ENCODE results near the gene SYNRG. TPM values are rescaled to one million over a fixed set of nuclear protein-coding genes. Genes with fewer than 3 reads are reported as not detected.
A peak's percentile ranks its signal among the peaks of the same experiment; 100 is the strongest.

SYNRG gene
- polyA plus RNA-seq, 1 of the 3 experiments (the other 2 are of a cell fraction), result 8.9 TPM

- TF ChIP-seq RXRA (IDR thresholded peaks at IDR 0.05; ENCODE audit: borderline replicate concordance, low read depth), result no peak
- TF ChIP-seq JUND (IDR thresholded peaks at IDR 0.05), result peak; percentile 32; the same call in 1 of the 2 replicates
- TF ChIP-seq CHD2 (IDR thresholded peaks at IDR 0.05; ENCODE audit: low read length, partially characterized antibody), result no peak
- DNase-seq, result no peak
- no peak overlapping the region for H3K9ac ChIP-seq
Observed at GRCh38 chr17:37516127-37516571, 93.1 kb downstream of the SYNRG start.

GRCh38 chr17:37513711-37514110, 95.5 kb downstream of the SYNRG start:
- TF ChIP-seq RAD21 (IDR thresholded peaks at IDR 0.05; ENCODE audit: low read length) (no peak), PBX3 (IDR thresholded peaks at IDR 0.05) (no peak), TEAD4 (IDR thresholded peaks at IDR 0.05; ENCODE audit: borderline replicate concordance, insufficient read depth) (no peak), CHD2 (IDR thresholded peaks at IDR 0.05; ENCODE audit: low read length, partially characterized antibody) (no peak), NRF1 (IDR thresholded peaks at IDR 0.05; ENCODE audit: low read depth, low read length) (no peak), GATA2 (CRISPR knock-in tag; IDR thresholded peaks at IDR 0.05) (no peak), NFIC (IDR thresholded peaks at IDR 0.05; ENCODE audit: borderline replicate concordance) (no peak), RXRA (IDR thresholded peaks at IDR 0.05; ENCODE audit: borderline replicate concordance, low read depth) (no peak), MEF2A (IDR thresholded peaks at IDR 0.05; ENCODE audit: borderline replicate concordance, low read depth) (no peak), MXI1 (IDR thresholded peaks at IDR 0.05; ENCODE audit: low read depth, low read length) (no peak), FOXM1 (IDR thresholded peaks at IDR 0.05; ENCODE audit: low read depth) (no peak), POLR2AphosphoS5 (IDR thresholded peaks at IDR 0.05; ENCODE audit: low read depth, low read length) (no peak), FOXJ3 (CRISPR knock-in tag; IDR thresholded peaks at IDR 0.05) (no peak)
- TF ChIP-seq, protein P1, sequence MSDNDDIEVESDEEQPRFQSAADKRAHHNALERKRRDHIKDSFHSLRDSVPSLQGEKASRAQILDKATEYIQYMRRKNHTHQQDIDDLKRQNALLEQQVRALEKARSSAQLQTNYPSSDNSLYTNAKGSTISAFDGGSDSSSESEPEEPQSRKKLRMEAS (IDR thresholded peaks at IDR 0.05; ENCODE audit: low read depth), result no peak
- TF ChIP-seq, protein P2, sequence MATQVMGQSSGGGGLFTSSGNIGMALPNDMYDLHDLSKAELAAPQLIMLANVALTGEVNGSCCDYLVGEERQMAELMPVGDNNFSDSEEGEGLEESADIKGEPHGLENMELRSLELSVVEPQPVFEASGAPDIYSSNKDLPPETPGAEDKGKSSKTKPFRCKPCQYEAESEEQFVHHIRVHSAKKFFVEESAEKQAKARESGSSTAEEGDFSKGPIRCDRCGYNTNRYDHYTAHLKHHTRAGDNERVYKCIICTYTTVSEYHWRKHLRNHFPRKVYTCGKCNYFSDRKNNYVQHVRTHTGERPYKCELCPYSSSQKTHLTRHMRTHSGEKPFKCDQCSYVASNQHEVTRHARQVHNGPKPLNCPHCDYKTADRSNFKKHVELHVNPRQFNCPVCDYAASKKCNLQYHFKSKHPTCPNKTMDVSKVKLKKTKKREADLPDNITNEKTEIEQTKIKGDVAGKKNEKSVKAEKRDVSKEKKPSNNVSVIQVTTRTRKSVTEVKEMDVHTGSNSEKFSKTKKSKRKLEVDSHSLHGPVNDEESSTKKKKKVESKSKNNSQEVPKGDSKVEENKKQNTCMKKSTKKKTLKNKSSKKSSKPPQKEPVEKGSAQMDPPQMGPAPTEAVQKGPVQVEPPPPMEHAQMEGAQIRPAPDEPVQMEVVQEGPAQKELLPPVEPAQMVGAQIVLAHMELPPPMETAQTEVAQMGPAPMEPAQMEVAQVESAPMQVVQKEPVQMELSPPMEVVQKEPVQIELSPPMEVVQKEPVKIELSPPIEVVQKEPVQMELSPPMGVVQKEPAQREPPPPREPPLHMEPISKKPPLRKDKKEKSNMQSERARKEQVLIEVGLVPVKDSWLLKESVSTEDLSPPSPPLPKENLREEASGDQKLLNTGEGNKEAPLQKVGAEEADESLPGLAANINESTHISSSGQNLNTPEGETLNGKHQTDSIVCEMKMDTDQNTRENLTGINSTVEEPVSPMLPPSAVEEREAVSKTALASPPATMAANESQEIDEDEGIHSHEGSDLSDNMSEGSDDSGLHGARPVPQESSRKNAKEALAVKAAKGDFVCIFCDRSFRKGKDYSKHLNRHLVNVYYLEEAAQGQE (IDR thresholded peaks at IDR 0.05; ENCODE audit: low read depth, low read length), result no peak
- TF ChIP-seq, protein P3, sequence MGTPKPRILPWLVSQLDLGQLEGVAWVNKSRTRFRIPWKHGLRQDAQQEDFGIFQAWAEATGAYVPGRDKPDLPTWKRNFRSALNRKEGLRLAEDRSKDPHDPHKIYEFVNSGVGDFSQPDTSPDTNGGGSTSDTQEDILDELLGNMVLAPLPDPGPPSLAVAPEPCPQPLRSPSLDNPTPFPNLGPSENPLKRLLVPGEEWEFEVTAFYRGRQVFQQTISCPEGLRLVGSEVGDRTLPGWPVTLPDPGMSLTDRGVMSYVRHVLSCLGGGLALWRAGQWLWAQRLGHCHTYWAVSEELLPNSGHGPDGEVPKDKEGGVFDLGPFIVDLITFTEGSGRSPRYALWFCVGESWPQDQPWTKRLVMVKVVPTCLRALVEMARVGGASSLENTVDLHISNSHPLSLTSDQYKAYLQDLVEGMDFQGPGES (IDR thresholded peaks at IDR 0.05; ENCODE audit: low read depth, low read length), result no peak
- TF ChIP-seq, protein P4, sequence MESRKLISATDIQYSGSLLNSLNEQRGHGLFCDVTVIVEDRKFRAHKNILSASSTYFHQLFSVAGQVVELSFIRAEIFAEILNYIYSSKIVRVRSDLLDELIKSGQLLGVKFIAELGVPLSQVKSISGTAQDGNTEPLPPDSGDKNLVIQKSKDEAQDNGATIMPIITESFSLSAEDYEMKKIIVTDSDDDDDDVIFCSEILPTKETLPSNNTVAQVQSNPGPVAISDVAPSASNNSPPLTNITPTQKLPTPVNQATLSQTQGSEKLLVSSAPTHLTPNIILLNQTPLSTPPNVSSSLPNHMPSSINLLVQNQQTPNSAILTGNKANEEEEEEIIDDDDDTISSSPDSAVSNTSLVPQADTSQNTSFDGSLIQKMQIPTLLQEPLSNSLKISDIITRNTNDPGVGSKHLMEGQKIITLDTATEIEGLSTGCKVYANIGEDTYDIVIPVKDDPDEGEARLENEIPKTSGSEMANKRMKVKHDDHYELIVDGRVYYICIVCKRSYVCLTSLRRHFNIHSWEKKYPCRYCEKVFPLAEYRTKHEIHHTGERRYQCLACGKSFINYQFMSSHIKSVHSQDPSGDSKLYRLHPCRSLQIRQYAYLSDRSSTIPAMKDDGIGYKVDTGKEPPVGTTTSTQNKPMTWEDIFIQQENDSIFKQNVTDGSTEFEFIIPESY (IDR thresholded peaks at IDR 0.05; ENCODE audit: borderline replicate concordance, low read depth), result no peak
- Histone ChIP-seq H3K27me3 (ENCODE audit: insufficient read depth) (no peaks in the 10 kb centered on the region), H3K9ac (no peak overlapping the region), H3K4me1 (ENCODE audit: control insufficient read depth in 1 of 2, insufficient read depth in 2 of 2, low read depth in 1 of 2, low read length in 1 of 2) (peaks cover 0 to 4% of the 10 kb centered on the region in 2 experiments; a peak in 1 of 4 replicates), H3K4me3 (ENCODE audit: low read depth in 2 of 2, low read length in 1 of 2) (no peak overlapping the region), H3K9me3 (no peaks in the 10 kb centered on the region), H3K27ac (ENCODE audit: low read depth in 2 of 2, low read length in 1 of 2) (no peak overlapping the region), H3K36me3 (replicated peaks in 1 of 2; ENCODE audit: control insufficient read depth in 1 of 2, insufficient read depth in 2 of 2, low read length in 1 of 2) (peaks cover 51 to 59% of the 10 kb centered on the region in 2 experiments), H4K20me1 (ENCODE audit: insufficient read depth) (peaks cover 21% of the 10 kb centered on the region; the same call in 1 of the 2 replicates), H2AFZ (ENCODE audit: low read depth) (no peak overlapping the region), H3K4me2 (no peak overlapping the region), H3K9me2 (no peaks in the 10 kb centered on the region), H3K79me2 (ENCODE audit: insufficient read depth) (peaks cover 58% of the 10 kb centered on the region), H3F3A (replicated peaks; ENCODE audit: insufficient read depth) (peaks cover 32% of the 10 kb centered on the region)
- WGBS (ENCODE audit: low lambda C conversion rate), result 92% methylated on average over 10 of the region's 10 CpGs
- ChIA-PET CTCF (interaction anchor here (0.9 to 1.3 kb wide), 2 partner anchors 14 to 302 kb away, joined by 3 to 6 read pairs; no protein-coding TSS in a partner anchor), POLR2A (interaction anchor here (1.1 kb wide), 1 partner anchor 9 kb away, joined by 3 read pairs; no protein-coding TSS in a partner anchor)
- DNase-seq, result no peak

More at GRCh38 chr17:37516127-37516571, 93.1 kb downstream of the SYNRG start:
- ChIA-PET POLR2A (interaction anchor here (0.7 kb wide), 1 partner anchor 38 kb away, joined by 3 read pairs; no protein-coding TSS in a partner anchor), CTCF (interaction anchor here (0.7 to 4.2 kb wide), 5 partner anchors 9 to 94 kb away, joined by 3 to 19 read pairs (median 3); partner anchors contain the start of gene SYNRG)
- peaks cover 4 to 8% of the 10 kb centered on the region in 2 experiments; a peak in 1 of 4 replicates for H3K4me1 ChIP-seq (ENCODE audit: control insufficient read depth in 1 of 2, insufficient read depth in 2 of 2, low read depth in 1 of 2, low read length in 1 of 2)
- H3K9me2 ChIP-seq, result no peaks in the 10 kb centered on the region
- WGBS (ENCODE audit: low lambda C conversion rate), result 85% methylated on average over 6 of the region's 6 CpGs
- no peak overlapping the region for H3K4me2 ChIP-seq
- no peak overlapping the region for H3K4me3 ChIP-seq (ENCODE audit: low read depth in 2 of 2, low read length in 1 of 2)
- peaks cover 7% of the 10 kb centered on the region; the same call in 1 of the 2 replicates for H4K20me1 ChIP-seq (ENCODE audit: insufficient read depth)
- peaks cover 51 to 71% of the 10 kb centered on the region in 2 experiments for H3K36me3 ChIP-seq (replicated peaks in 1 of 2; ENCODE audit: control insufficient read depth in 1 of 2, insufficient read depth in 2 of 2, low read length in 1 of 2)
- H3K79me2 ChIP-seq (ENCODE audit: insufficient read depth), result peaks cover 36% of the 10 kb centered on the region
- no peaks in the 10 kb centered on the region for H3K27me3 ChIP-seq (ENCODE audit: insufficient read depth)
- peak overlapping the region in 1 of 2 experiments; percentile 37; a peak in 2 of 4 replicates for H3K27ac ChIP-seq (ENCODE audit: low read depth in 2 of 2, low read length in 1 of 2)
- no peaks in the 10 kb centered on the region for H3K9me3 ChIP-seq
- H3F3A ChIP-seq (replicated peaks; ENCODE audit: insufficient read depth), result peaks cover 28% of the 10 kb centered on the region
- no peak overlapping the region for H2AFZ ChIP-seq (ENCODE audit: low read depth)

Data from SK-N-SH (cell line).